Measurements from ENCODE around the gene DIP2C. TPM values are rescaled to one million over a fixed set of nuclear protein-coding genes. Genes with fewer than 3 reads are reported as not detected.
"Not testable (repeated sequence)": the region's sequence is repeated elsewhere in the genome, so short reads cannot be mapped to it uniquely, and the experiment has no call there.

The DIP2C gene
- polyA plus RNA-seq, 2 donors = 2.2 to 2.7 TPM

DNA sequence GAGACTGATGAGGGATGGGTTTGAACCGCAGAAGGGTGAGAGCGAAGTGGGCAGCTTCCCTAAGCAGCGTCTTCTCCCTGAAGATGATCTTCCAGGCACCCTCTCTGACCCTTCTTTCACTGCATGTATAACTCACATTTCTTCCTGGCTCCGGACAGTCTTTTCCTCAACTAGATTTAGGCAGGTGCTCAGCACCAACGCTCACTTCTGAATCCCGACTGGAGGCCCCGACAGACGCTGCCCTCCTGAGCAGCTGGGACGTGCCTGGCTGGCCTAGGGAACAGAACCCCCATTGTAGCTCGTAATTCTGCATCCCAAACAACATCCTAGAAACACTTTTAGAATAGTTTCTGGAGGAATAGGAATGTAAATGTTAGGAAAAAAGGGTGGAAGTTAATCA is 206.6 kb downstream of the DIP2C start:
- peaks cover 0 to 3% of the 10 kb centered on the region in 2 donors for H3K36me3 ChIP-seq (ENCODE audit: control insufficient read depth in 2 of 2, insufficient read depth in 2 of 2, low read length in 1 of 2)
- no peak overlapping the region for H3K4me3 ChIP-seq (ENCODE audit: low read depth in 1 of 2, low read length in 2 of 2)
- H3K27ac ChIP-seq (ENCODE audit: low read depth in 2 of 2, low read length in 1 of 2) = peak overlapping the region in 1 of 2 donors; percentile 40

DNA sequence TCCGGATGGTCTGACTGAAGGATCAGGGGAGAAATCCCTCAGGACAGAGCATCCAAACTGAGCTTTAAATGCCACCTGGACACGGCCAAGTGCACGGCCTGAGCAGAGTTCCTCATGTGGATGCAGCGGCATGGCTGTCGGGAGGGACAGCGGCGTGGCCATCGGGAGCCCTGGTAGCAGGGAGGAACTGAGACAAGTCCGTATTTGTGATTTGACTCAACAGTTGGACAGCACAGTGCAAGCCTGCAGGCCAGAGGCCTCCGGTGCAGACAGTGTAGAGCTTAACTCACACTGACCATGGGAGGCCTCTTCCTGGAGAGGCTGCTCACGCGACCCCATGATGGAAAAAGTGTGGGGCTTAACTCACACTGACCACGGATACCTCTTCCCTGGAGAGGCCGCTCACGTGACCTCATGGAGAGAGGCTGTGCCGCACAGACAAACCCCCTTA is 207.4 kb downstream of the DIP2C start:
- no peak overlapping the region for H3K27ac ChIP-seq (ENCODE audit: low read depth in 2 of 2, low read length in 1 of 2)
- H3K4me1 ChIP-seq (ENCODE audit: control insufficient read depth in 2 of 2, insufficient read depth in 2 of 2, low read length in 1 of 2) = peaks cover 2 to 3% of the 10 kb centered on the region in 2 donors
- H3K9me3 ChIP-seq (ENCODE audit: control insufficient read depth in 2 of 2, insufficient read depth in 1 of 2, low read depth in 1 of 2, low read length in 1 of 2) = no peaks in the 10 kb centered on the region
- H3K27me3 ChIP-seq (ENCODE audit: control insufficient read depth in 1 of 2, insufficient read depth in 2 of 2, low read length in 2 of 2) = no peaks in the 10 kb centered on the region
- H3K36me3 ChIP-seq (ENCODE audit: control insufficient read depth in 2 of 2, insufficient read depth in 2 of 2, low read length in 1 of 2) = peaks cover 0 to 3% of the 10 kb centered on the region in 2 donors
- no peak overlapping the region for H3K4me3 ChIP-seq (ENCODE audit: low read depth in 1 of 2, low read length in 2 of 2)
- WGBS, 2 donors = 91 to 93% methylated on average over 16 of the region's 16 CpGs

More for the DNA sequence above, 206.6 kb downstream of the DIP2C start:
- no peaks in the 10 kb centered on the region for H3K9me3 ChIP-seq (ENCODE audit: control insufficient read depth in 2 of 2, insufficient read depth in 1 of 2, low read depth in 1 of 2, low read length in 1 of 2)
- peaks cover 2 to 3% of the 10 kb centered on the region in 2 donors for H3K4me1 ChIP-seq (ENCODE audit: control insufficient read depth in 2 of 2, insufficient read depth in 2 of 2, low read length in 1 of 2)
- no peaks in the 10 kb centered on the region for H3K27me3 ChIP-seq (ENCODE audit: control insufficient read depth in 1 of 2, insufficient read depth in 2 of 2, low read length in 2 of 2)
- 88 to 90% methylated on average over 10 of the region's 10 CpGs for WGBS, 2 donors

- peaks cover 2 to 3% of the 10 kb centered on the region in 2 donors for H3K4me1 ChIP-seq (ENCODE audit: control insufficient read depth in 2 of 2, insufficient read depth in 2 of 2, low read length in 1 of 2)
- H3K27ac ChIP-seq (ENCODE audit: low read depth in 2 of 2, low read length in 1 of 2) = no peak overlapping the region
- no peaks in the 10 kb centered on the region for H3K9me3 ChIP-seq (ENCODE audit: control insufficient read depth in 2 of 2, insufficient read depth in 1 of 2, low read depth in 1 of 2, low read length in 1 of 2)
- no peaks in the 10 kb centered on the region for H3K27me3 ChIP-seq (ENCODE audit: control insufficient read depth in 1 of 2, insufficient read depth in 2 of 2, low read length in 2 of 2)
- H3K4me3 ChIP-seq (ENCODE audit: low read depth in 1 of 2, low read length in 2 of 2) = no peak overlapping the region
- H3K36me3 ChIP-seq (ENCODE audit: control insufficient read depth in 2 of 2, insufficient read depth in 2 of 2, low read length in 1 of 2) = peaks cover 0 to 3% of the 10 kb centered on the region in 2 donors
- WGBS, 2 donors = 89 to 93% methylated on average over 15 of the region's 15 CpGs
These were observed 207.8 kb downstream of the DIP2C start for GRCh38 chr10:481628-482027.

DNA sequence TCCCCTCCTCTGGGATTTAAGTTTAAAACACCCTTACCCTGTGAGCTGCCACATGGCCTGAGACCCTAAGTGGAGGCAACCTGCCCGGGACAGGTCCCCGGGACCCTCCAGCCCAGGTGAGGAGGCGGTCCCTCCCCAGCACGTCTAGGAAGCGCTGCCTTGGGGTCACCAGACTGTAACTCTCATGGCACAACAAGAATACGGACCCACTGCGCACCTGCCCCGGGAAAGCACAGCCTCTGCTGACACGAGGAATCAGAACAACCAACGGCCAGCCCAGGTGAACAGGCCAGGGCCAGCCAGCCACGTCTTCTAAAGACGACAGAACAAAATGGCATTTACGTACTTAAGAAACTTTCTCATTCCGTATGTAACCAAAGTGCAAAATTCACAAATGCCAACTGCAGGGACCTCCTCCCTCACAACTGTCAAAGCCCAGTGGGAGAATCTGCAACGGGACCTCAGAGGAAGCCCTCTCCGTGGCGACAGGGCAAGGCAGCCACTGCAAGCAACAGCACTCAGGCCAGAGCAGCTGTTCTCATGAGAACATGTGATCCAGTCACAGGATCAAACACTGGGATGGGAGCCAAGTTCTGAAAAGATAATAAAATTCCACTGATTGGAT is 208.4 kb downstream of the DIP2C start:
- H3K36me3 ChIP-seq (ENCODE audit: control insufficient read depth in 2 of 2, insufficient read depth in 2 of 2, low read length in 1 of 2) = peaks cover 0 to 3% of the 10 kb centered on the region in 2 donors
- no peak overlapping the region for H3K4me3 ChIP-seq (ENCODE audit: low read depth in 1 of 2, low read length in 2 of 2)
- WGBS, 2 donors = 75 to 82% methylated on average over 17 of the region's 17 CpGs
- no peaks in the 10 kb centered on the region for H3K9me3 ChIP-seq (ENCODE audit: control insufficient read depth in 2 of 2, insufficient read depth in 1 of 2, low read depth in 1 of 2, low read length in 1 of 2)
- H3K27ac ChIP-seq (ENCODE audit: low read depth in 2 of 2, low read length in 1 of 2) = no peak overlapping the region
- H3K4me1 ChIP-seq (ENCODE audit: control insufficient read depth in 2 of 2, insufficient read depth in 2 of 2, low read length in 1 of 2) = peaks cover 2 to 3% of the 10 kb centered on the region in 2 donors
- no peaks in the 10 kb centered on the region for H3K27me3 ChIP-seq (ENCODE audit: control insufficient read depth in 1 of 2, insufficient read depth in 2 of 2, low read length in 2 of 2)

GRCh38 chr10:480498-480927 is 209.0 kb downstream of the DIP2C start:
- H3K27ac ChIP-seq (ENCODE audit: low read depth in 2 of 2, low read length in 1 of 2) = no peak overlapping the region
- no peaks in the 10 kb centered on the region for H3K27me3 ChIP-seq (ENCODE audit: control insufficient read depth in 1 of 2, insufficient read depth in 2 of 2, low read length in 2 of 2)
- 94 to 95% methylated on average over 23 of the region's 23 CpGs for WGBS, 2 donors
- H3K4me3 ChIP-seq (ENCODE audit: low read depth in 1 of 2, low read length in 2 of 2) = no peak overlapping the region
- peaks cover 0 to 3% of the 10 kb centered on the region in 2 donors for H3K36me3 ChIP-seq (ENCODE audit: control insufficient read depth in 2 of 2, insufficient read depth in 2 of 2, low read length in 1 of 2)
- H3K9me3 ChIP-seq (ENCODE audit: control insufficient read depth in 2 of 2, insufficient read depth in 1 of 2, low read depth in 1 of 2, low read length in 1 of 2) = no peaks in the 10 kb centered on the region
- H3K4me1 ChIP-seq (ENCODE audit: control insufficient read depth in 2 of 2, insufficient read depth in 2 of 2, low read length in 1 of 2) = peaks cover 2 to 3% of the 10 kb centered on the region in 2 donors

DNA sequence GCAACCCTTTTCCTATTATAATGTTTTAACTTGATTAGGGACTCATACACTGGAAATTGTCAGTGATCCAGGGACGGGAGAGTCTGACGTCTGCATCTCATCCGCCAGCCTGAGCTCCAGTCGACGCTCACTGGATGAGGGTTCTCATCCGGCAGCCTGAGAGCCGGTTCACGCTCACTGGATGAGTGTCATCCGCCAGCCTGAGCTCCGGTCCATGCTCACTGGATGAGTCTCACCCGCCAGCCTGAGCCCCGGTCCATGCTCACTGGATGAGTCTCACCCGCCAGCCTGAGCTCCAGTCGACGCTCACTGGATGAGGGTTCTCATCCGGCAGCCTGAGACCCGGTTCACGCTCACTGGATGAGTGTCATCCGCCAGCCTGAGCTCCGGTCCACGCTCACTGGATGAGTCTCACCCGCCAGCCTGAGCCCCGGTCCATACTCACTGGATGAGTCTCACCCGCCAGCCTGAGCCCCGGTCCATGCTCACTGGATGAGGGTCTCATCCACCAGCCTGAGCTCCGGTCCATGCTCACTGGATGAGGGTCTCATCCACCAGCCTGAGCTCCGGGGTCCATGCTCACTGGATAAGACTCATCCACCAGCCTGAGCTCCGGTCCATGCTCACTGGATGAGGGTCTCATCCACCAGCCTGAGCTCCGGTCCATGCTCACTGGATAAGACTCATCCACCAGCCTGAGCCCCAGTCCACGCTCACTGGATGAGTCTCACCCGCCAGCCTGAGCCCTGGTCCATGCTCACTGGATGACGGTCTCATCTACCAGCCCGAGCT is 209.6 kb downstream of the DIP2C start:
- not testable (repeated sequence) for H3K4me1 ChIP-seq (ENCODE audit: control insufficient read depth in 2 of 2, insufficient read depth in 2 of 2, low read length in 1 of 2); H3K4me3 ChIP-seq (ENCODE audit: low read depth in 1 of 2, low read length in 2 of 2); H3K27ac ChIP-seq (ENCODE audit: low read depth in 2 of 2, low read length in 1 of 2); H3K27me3 ChIP-seq (ENCODE audit: control insufficient read depth in 1 of 2, insufficient read depth in 2 of 2, low read length in 2 of 2); H3K9me3 ChIP-seq (ENCODE audit: control insufficient read depth in 2 of 2, insufficient read depth in 1 of 2, low read depth in 1 of 2, low read length in 1 of 2); H3K36me3 ChIP-seq (ENCODE audit: control insufficient read depth in 2 of 2, insufficient read depth in 2 of 2, low read length in 1 of 2)
- 96 to 98% methylated on average over 33 of the region's 33 CpGs for WGBS, 2 donors

- Histone ChIP-seq H3K27ac (ENCODE audit: low read depth in 2 of 2, low read length in 1 of 2) (no peak overlapping the region), H3K4me3 (ENCODE audit: low read depth in 1 of 2, low read length in 2 of 2) (no peak overlapping the region), H3K36me3 (ENCODE audit: control insufficient read depth in 2 of 2, insufficient read depth in 2 of 2, low read length in 1 of 2) (peaks cover 0 to 3% of the 10 kb centered on the region in 2 donors), H3K4me1 (ENCODE audit: control insufficient read depth in 2 of 2, insufficient read depth in 2 of 2, low read length in 1 of 2) (peaks cover 0 to 3% of the 10 kb centered on the region in 2 donors), H3K27me3 (ENCODE audit: control insufficient read depth in 1 of 2, insufficient read depth in 2 of 2, low read length in 2 of 2) (no peaks in the 10 kb centered on the region), H3K9me3 (ENCODE audit: control insufficient read depth in 2 of 2, insufficient read depth in 1 of 2, low read depth in 1 of 2, low read length in 1 of 2) (no peaks in the 10 kb centered on the region)
- WGBS, 2 donors = 80 to 91% methylated on average over 21 of the region's 21 CpGs
These were observed 210.8 kb downstream of the DIP2C start for GRCh38 chr10:478471-479245.

GRCh38 chr10:477620-478019 is 211.8 kb downstream of the DIP2C start:
- no peak overlapping the region for H3K27ac ChIP-seq (ENCODE audit: low read depth in 2 of 2, low read length in 1 of 2)
- no peaks in the 10 kb centered on the region for H3K9me3 ChIP-seq (ENCODE audit: control insufficient read depth in 2 of 2, insufficient read depth in 1 of 2, low read depth in 1 of 2, low read length in 1 of 2)
- H3K36me3 ChIP-seq (ENCODE audit: control insufficient read depth in 2 of 2, insufficient read depth in 2 of 2, low read length in 1 of 2) = peaks cover 0 to 3% of the 10 kb centered on the region in 2 donors
- WGBS, 2 donors = 95 to 96% methylated on average over 3 of the region's 3 CpGs
- H3K4me1 ChIP-seq (ENCODE audit: control insufficient read depth in 2 of 2, insufficient read depth in 2 of 2, low read length in 1 of 2) = peaks cover 0 to 3% of the 10 kb centered on the region in 2 donors
- H3K4me3 ChIP-seq (ENCODE audit: low read depth in 1 of 2, low read length in 2 of 2) = no peak overlapping the region
- no peaks in the 10 kb centered on the region for H3K27me3 ChIP-seq (ENCODE audit: control insufficient read depth in 1 of 2, insufficient read depth in 2 of 2, low read length in 2 of 2)

GRCh38 chr10:476455-476780 is 213.1 kb downstream of the DIP2C start:
- Histone ChIP-seq H3K4me1 (ENCODE audit: control insufficient read depth in 2 of 2, insufficient read depth in 2 of 2, low read length in 1 of 2) (peaks cover 0 to 3% of the 10 kb centered on the region in 2 donors), H3K9me3 (ENCODE audit: control insufficient read depth in 2 of 2, insufficient read depth in 1 of 2, low read depth in 1 of 2, low read length in 1 of 2) (no peaks in the 10 kb centered on the region), H3K27me3 (ENCODE audit: control insufficient read depth in 1 of 2, insufficient read depth in 2 of 2, low read length in 2 of 2) (no peaks in the 10 kb centered on the region), H3K36me3 (ENCODE audit: control insufficient read depth in 2 of 2, insufficient read depth in 2 of 2, low read length in 1 of 2) (peaks cover 0 to 3% of the 10 kb centered on the region in 2 donors), H3K4me3 (ENCODE audit: low read depth in 1 of 2, low read length in 2 of 2) (no peak overlapping the region), H3K27ac (ENCODE audit: low read depth in 2 of 2, low read length in 1 of 2) (no peak overlapping the region)
- WGBS, 2 donors = 92 to 95% methylated on average over 6 of the region's 6 CpGs

Data from esophagus (tissue), 2 donors.